ENCODE data around the gene PROSER2.

- no peak for TF ChIP-seq POLR2A (IDR thresholded peaks at IDR 0.05; ENCODE audit: low read depth, low read length)
- TF ChIP-seq POLR2AphosphoS5 (IDR thresholded peaks at IDR 0.05; ENCODE audit: low read depth, low read length) = no peak
- no peak for TF ChIP-seq TAF1 (IDR thresholded peaks at IDR 0.05; ENCODE audit: borderline replicate concordance, low read depth, low read length)
These were observed 17.4 kb upstream of the PROSER2 start for GRCh38 chr10:11805792-11806191.
